HG02571 (cell line): ENCODE measurements around the gene IFNAR2.
A peak's percentile ranks its signal among the peaks of the same experiment; 100 is the strongest.
"Not testable (repeated sequence)": the region's sequence is repeated elsewhere in the genome, so short reads cannot be mapped to it uniquely, and the experiment has no call there.

ENCODE experiments used
- ATAC-seq: cut with Tn5 transposase; IDR thresholded peaks from one replicate; pipeline ENCODE4 v1.9.1; 2021; ENCODE audit warnings: mild to moderate bottlenecking, moderate library complexity; ENCODE audit not compliant: unreplicated experiment

Gene IFNAR2

DNA sequence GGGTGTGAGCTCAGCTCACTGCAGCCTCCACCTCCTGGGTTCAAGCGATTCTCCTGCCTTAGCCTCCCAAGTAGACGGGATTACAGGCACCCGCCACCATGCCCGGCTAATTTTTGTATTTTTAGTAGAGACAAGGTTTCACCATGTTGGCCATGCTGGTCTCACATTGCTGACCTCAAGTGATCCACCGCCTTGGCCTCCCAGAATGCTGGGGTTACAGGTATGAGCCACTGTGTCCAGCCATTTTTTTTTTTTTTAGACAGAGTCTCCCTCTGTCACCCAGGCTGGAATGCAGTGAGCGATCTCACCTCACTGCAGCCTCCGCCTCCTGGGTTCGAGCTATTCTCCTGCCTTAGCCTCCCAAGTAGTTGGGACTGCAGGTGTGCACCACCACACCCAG, 13.1 kb downstream of the IFNAR2 start:
- ATAC-seq, result not testable (repeated sequence)

DNA sequence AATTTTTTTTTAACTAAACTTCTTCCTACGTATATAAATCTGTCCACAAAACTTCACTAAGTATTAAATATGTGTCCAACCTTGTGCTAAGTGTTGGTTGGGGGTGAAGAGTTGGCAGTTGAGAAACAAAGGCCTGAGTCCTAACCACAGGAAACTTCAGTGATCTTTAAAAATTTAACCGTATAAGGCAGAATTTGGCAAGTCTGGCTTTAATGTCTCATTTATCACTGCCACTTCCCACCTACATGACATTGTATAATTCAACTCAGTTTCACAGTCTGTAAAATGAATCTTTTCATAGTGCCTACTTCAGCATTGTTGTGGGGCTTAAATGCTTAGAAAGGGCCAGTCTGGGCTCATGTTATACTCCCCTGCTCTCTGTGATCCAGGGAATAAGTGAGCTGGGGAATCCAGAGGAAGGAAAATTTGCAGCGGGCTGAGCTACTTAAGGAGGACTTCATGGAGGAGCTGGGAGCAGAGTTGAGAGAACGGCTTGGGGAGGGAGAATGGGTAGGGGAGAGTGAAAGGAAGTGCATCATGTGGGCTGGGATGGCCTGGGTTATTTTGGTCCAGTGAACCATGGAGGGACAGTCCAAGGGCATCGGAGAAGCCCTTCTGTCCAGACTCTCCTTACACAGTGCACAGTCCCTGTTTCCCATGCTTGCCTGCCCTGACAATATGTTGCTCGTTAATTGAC, 14.5 kb downstream of the IFNAR2 start:
- ATAC-seq, result no peak

DNA sequence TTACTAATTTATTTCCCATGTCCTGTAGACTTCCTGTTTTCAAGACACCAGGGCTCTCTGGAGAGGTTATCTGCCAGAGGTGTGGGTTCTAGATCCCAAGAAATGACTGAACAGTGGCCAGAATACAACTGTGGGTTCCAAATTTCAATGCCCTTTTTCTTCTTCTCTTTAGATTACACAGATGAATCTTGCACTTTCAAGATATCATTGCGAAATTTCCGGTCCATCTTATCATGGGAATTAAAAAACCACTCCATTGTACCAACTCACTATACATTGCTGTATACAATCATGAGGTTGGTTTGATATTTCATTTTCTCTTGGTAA, 15.0 kb downstream of the IFNAR2 start:
- no peak for ATAC-seq

DNA sequence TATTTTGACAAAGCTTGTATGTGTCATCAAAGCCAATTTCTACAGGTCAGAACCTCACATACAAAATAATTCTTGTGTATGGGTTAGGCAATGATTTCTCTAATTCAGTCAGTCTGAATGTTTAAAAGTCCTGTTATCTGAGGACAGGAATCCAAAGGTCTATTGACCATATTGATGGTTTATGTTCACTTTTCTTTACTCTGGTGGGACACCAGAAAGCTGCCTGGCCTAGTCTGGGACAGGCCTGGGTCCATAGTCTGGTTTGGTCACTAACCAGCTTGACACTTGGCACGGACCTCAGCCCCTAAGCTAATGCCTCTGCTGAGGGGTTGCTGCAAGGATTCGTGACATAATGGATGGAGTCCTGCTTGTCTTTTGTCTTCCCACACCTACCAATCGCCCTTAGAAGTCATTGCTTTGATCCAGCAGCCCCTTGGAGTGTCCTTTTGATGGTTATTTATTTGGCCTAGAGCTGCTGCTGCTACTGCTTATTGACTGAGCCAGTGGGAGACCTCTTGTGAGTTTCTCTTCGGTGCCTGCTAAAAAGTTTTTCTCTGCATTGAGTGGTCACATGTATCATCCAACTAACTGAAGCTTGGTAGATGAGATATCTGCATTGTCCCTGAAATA, 15.7 kb downstream of the IFNAR2 start:
- ATAC-seq, result no peak

DNA sequence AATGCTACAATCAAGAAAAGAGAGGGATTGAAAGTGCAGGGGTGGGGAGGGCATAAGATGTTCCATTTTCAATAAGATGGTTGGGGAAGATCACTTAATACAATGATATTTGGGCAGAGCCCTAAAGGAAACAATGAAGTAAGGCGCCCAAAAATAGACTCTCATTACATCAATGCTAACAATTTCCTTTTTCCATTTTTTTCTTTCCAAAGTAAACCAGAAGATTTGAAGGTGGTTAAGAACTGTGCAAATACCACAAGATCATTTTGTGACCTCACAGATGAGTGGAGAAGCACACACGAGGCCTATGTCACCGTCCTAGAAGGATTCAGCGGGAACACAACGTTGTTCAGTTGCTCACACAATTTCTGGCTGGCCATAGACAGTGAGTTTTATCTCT, 16.8 kb downstream of the IFNAR2 start:
- ATAC-seq, result no peak

DNA sequence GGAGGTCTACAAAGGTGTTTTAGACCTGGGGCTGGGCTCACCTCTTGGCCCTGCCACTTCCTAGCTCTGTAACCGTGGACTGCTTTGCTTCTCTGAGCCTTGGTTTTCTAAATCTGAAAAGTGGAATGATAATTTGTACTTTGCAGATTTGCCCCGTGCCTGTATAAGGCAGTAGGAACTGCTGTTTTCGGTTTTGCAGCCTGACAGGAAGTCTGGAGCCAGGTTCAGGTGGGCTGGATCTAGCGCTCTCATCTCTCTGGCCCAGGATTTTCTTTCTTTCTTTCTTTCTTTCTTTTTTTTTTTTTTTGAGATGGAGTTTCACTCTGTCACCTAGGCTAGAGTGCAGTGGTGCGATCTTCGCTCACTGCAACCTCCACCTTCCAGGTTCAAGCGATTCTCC, 17.2 kb downstream of the IFNAR2 start:
- ATAC-seq, result no peak

DNA sequence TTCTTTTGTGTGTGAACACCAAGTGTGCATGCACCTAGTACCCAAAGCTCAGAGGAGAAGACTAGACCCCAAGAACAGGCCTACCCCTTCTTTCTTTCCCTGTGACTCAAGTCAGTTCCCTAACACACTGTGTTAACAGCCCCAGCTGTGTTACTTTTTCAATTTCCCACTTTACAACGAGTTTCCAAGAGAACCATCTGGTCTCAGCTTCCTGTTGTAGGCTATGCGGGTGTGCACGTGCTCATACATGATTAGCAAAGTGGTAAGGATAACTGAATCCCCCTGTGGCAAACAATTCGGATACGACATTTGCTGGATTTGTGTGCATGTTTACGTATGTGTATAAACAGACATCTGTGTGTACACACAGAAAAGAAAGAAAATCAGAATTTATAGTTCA, 17.9 kb downstream of the IFNAR2 start:
- no peak for ATAC-seq

DNA sequence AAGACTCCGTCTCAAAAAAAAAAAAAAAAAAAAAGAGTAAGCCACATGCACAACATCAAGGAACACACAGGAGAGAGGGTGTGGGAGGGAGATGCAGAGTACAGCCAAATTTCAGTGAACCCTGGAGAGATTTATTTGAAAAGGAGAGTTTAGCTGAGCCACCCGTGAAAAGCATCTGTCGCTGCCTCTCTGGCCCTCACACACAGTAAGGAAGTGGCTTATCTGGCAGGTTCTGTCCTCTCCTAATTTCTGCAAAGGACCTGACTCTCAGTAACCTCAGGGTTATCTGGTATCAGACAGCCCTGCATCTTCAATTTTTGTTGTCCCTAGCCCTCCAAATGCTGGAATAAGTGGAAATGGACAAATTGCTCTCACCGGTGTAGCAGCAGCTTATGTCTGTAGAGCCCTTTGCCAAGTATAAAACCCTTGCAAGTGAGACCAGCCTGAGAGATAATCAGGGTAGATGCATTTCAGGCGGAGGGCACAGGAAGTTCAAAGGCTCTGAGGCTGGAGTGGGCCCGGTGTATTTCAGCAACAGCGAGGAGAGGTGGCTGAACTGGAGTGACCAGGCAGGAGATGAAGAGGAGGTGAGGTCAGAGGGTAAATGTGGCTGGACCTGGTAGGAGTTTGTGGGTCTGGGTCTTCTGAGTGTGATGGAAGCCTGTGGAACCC, 19.7 kb downstream of the IFNAR2 start:
- ATAC-seq, result no peak

DNA sequence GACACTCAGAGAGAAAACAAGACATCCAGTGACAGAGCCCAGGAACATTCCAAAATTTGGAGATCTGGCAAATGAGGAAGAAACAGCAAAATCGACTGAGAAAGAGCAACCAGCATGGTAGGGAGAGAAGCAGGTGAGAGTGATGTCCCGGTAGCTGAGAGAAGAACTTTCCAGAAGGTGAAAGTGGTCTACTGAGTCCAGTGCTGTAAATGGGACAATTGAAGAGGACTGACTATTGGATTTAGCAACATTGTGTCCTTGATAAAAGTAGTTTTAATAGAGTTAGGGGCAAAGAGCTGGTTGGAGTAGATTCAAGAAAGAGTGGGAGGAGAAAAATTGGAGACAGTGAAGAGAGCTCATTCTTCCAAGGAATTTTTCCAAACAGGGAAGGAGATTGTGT, 21.4 kb downstream of the IFNAR2 start:
- no peak for ATAC-seq

DNA sequence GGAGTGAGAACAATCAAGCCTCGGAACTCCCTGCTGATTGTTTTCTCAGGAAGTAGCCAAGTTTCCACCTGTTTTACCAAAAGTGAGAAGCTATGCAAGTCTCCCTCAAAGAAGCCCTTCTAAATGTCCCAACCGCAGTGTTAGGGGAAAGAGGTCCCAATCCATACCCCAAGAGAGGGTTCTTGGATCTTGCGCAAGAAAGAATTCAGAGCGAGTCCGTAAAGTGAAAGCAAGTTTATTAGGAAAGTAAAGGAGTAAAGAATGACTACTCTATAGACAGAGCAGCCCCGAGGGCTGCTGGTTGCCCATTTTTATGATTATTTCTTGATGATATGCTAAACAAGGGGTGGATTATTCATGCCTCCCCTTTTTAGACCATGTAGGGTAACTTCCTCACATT, 23.6 kb downstream of the IFNAR2 start:
- not testable (repeated sequence) for ATAC-seq

DNA sequence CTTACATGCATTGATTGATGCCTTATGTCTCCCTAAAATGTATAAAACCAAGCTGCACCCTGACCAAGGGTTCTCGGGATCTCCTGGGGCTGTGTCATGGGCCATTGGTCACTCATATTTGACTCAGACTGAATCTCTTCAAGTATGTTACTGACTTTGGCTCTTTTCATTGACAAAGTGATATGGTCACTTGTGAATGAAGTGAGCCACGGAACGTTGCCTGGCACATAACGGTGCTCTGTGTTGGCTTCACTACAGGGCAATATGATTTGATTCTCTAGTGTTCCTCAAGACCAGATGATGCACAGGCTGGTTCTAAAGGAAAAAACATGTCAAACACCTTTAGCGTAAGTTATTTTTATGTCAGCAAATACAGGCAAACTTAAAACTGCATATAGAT, 25.0 kb downstream of the IFNAR2 start:
- no peak for ATAC-seq

DNA sequence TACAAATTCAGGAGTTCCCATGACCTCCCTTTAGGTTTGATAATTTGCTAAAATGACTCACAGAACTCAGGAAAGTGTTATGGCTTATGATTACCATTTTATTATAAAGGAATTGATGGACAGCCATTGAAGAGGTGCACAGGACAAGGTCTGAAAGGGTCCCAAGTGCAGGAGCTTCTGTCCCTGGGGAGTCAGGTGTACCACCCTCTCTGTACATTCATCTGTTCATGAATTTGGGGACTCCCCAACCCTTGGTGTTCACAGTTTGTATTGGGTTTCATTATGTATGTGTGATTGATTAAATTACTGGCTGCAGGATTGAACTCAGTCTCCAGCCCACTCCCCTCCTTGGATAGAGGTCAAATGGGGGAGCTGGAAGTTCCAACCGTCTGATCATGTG, 25.7 kb downstream of the IFNAR2 start:
- no peak for ATAC-seq

DNA sequence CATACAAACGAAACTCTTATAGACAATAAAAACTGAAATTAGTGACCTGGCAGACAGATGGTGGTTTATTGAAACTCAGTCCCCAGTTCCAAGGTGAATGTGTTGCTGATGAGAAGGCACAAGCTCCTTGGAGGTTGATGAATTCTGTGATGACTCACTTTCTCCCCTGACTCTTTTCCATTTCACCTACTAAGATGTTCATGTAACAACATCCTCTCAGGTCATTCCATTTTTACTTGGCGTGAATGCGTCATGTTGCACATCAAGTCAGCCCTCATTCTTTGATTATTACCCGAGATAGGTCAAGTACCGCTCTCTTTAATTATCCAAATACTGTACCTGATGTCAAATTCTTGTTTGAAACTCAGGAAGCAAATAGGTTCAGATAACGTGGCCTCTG, 26.3 kb downstream of the IFNAR2 start:
- no peak for ATAC-seq

DNA sequence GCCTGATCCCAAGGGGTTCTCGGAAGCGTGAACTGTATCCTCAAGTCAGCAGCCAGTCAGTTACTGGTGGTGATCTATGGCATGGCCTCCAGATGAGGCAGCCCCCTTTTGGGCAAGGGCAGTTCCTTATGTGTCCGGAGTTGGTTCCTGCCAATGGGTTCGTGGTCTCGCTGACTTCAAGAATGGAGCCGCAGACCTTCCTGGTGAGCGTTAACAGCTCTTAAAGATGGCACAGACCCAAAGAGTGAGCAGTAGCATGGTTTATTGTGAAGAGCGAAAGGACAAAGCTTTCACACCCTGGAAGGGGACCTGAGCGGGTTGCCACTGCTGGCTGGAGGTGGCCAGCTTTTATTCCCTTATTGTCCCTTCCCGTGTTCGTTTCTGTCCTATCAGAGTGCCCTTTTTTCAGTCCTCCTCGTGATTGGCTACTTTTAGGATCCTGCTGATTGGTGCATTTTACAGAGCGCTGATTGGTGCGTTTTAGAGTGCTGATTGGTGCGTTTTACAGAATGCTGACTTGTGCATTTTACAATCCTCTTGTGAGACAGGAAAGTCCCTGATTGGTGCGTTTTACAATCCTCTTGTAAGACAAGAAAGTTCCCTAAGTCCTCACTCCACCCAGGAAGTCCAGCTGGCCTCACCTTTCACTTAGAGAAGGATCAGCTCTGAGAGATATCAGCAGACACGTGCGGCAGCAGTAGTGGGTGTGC, 27.5 kb downstream of the IFNAR2 start:
- ATAC-seq, result no peak

DNA sequence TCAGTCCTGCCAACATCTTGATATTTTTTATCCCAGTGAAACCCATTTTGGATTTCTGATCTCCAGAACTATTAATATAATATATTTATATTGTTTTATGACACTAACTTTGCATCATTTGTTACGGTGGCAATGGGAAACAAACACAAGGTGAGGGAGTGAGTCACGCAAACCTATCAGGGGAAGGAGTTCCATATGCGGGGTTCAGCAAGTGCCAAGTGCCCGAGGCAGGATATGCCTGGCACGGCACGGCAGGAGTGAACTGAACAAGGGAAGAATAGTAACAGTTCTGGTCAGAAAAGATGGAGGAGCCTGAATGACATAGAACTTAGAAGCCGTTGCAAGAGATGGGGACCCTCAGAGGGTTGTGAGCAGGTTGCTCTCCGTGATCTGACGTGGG, 28.7 kb downstream of the IFNAR2 start:
- no peak for ATAC-seq

DNA sequence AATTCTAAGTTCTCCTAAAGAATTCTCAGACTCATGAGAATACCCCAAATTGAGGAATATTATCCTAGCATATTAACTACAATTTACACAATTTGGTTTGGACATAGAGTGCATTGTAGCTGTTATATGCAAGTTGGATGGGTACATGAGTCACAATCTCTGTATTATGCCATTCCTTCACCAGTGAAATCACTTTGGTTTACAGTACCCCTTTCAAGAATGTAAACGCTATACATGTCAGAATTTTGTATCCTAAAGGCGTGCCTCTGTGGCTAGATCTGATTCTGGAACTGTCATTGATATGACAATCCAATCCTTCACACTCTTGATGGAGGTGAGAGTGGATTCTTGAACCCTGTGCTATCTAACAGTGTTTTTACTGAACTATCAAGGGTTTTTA, 29.7 kb downstream of the IFNAR2 start:
- ATAC-seq, result no peak

DNA sequence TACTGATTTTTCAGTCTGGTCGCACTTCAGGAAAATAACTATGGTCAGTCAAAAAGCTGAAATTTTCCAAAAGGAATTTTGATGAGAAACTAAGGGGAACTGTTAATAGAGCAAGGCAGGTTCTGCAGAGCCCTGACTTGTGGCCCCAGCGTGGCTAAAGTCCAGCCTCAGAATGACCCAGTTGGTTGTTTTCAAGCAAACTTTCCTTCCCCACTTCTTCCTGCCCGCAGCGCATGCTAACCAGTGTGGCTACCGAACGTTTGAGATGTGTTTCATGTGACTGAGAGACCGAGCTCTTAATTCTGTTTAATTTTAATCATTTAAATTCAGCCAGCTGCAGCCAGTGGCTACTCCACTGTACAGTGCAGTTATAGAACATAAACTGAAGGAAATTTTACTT, 30.3 kb downstream of the IFNAR2 start:
- no peak for ATAC-seq

DNA sequence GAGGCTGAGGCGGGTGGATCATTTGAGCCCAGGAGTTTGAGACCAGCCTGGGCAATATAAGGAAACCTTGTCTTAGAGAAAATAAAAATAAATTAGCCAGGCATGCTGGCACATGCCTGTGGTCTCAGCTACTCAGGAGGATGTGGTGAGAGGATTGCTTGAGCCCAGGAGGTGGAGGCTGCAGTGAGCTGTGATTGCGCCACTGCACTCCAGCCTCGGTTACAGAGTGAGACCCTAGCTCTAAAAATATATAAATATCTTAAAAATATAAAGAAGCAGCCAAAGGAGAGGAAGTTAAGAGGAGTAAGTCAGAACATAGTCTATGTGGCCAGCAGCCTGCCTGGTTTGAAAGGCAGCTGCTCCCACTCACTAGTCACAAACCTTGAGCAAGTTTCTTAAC, 31.9 kb downstream of the IFNAR2 start:
- ATAC-seq, result no peak

DNA sequence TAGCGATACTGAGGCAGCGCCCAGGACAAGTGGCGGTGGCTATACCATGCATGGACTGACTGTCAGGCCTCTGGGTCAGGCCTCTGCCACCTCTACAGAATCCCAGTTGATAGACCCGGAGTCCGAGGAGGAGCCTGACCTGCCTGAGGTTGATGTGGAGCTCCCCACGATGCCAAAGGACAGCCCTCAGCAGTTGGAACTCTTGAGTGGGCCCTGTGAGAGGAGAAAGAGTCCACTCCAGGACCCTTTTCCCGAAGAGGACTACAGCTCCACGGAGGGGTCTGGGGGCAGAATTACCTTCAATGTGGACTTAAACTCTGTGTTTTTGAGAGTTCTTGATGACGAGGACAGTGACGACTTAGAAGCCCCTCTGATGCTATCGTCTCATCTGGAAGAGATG, 33.2 kb downstream of the IFNAR2 start:
- no peak for ATAC-seq

DNA sequence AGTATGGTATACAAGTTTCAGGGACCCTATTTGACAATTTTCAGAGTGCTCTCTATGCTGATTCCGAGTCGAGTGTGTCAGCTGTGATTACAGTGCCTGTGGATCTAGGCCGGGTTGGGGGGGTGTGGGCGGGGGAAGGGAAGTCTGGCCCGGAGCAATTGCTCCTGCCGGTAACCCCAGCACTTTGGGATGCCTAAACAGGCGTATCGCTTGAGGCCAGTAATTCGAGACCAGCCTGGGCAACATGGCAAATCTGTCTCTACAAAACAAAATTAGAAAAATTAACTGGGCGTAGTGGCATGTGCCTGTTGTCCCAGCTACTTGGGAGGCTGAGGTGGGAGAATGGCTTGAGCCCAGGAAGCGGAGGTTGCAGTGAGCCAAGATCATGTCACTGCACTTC, 34.8 kb downstream of the IFNAR2 start:
- ATAC-seq, result no peak

DNA sequence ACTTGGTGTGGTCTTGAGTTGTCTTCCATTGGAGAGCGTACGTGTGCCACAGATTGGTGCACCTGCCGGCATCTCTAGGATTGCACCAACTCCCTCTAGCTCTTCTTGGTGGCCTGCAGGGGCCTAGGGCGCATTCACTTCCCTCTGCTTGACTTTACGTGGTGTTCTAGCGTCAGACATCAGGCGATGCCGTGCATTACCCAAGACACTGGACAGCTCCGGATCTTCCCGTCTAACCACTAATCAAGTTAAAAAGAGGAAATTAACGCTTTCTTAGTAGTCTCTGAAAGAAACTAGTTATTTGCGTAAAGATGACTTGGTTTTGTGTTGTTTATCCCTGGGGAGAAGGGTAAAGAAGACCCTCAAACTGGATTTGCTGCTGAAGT, 35.9 kb downstream of the IFNAR2 start:
- peak; percentile 16 for ATAC-seq
